ENCODE results near the gene MARK2. TPM values are rescaled to one million over a fixed set of nuclear protein-coding genes. Genes with fewer than 3 reads are reported as not detected.
"Not testable (repeated sequence)": the region's sequence is repeated elsewhere in the genome, so short reads cannot be mapped to it uniquely, and the experiment has no call there.

Gene MARK2
- total RNA-seq: 16.9 TPM

DNA sequence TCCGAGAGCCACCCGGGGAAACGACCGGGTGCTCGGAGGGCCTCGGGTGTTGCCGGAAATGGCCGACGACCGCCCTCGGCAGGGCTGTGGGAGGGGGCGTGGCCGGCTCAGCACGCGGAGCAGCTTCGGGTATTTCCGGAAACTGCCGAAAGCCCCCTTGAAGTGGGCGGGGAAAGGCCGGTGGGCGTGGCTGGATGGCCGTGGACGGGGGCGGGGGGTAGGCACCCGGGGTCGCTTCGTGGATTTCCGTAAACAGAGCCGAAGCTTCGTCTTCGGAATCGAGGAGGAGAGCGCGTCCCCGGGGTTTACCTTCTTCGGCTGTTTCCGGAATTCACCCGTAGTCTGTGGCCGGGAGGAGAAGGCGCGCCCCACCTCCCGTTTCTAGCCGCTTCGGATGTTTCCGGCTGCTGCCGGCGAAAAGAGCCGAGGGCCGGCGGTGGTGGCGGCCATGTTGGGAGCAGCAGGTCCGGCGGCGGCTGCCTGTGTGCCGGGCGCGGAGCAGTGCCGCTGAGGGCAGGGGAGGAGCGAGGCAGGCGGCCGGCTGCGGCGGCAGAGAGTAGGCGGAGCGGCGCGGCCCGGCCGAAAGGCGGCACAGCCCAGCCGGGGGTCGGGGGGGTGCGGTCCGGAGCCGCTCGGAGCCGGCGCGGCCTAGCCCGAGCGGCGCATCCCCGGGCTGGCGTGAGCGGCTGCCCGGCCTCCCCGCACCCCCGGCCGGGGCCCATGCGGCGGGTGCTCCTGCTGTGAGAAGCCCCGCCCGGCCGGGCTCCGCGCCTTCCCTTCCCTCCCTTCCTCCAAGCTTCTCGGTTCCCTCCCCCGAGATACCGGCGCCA is at the start of gene MARK2:
Gene MARK2 (plus strand): TSS at position 433 of the 830 bp plus-strand sequence. CDS start 397 bp downstream, at position 830.
- peak; percentile 99 for DNase-seq

DNA sequence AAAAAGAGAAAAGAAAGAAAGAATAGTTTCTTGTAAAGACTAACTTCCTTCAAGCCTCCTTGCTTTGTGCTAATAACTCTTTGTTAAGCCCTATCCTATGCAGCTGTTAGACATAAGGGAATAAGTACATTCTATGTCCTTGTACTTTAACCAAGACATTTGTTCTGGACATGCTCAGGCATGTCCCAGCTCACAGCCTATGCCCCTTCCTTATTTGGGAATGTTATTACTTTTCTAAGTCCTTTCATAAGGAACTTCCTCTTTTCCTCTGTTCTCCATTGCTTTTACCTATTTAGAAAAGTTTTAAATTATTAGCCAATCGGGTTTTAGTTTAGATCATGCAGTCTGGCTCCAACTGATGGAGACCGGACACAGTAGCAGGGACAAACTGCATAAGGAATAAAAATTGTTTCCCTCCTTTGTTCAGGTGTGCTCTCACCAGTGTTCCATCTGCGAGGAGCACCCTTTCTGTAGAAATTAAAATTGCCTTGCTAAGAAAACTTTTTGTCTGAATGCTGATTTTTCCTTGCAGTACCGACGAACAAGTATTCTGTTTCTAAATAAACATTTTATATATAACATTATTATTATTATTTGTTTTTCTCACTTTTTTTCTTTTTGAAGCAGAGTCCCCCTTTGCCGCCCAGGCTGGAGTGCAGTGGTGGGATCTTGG is 47.3 kb upstream of the MARK2 start:
- DNase-seq: no peak

DNA sequence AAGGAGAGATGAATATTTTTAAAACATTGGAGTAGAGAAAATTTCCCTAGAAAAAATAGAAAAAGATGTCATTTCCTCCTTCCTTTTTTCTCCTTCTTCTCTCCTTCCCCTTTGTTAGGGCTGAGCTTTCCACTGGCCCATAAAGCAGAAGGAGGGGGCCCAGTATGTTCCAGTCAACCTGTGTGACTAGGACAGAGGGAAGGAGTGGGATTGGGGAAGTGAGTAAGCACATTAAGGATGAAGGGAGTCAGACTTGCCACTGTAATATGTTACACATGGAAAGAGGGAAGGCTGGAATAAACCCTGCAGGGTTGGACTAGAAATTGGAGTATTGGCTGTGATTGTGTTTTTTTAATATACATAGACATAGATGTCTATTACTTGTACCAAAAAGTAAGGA is 45.7 kb upstream of the MARK2 start:
- DNase-seq: no peak

GRCh38 chr11:63795066-63795465 is 43.8 kb upstream of the MARK2 start:
- DNase-seq: no peak

- DNase-seq: no peak
Observed at GRCh38 chr11:63800921-63801320, 38.0 kb upstream of the MARK2 start.

DNA sequence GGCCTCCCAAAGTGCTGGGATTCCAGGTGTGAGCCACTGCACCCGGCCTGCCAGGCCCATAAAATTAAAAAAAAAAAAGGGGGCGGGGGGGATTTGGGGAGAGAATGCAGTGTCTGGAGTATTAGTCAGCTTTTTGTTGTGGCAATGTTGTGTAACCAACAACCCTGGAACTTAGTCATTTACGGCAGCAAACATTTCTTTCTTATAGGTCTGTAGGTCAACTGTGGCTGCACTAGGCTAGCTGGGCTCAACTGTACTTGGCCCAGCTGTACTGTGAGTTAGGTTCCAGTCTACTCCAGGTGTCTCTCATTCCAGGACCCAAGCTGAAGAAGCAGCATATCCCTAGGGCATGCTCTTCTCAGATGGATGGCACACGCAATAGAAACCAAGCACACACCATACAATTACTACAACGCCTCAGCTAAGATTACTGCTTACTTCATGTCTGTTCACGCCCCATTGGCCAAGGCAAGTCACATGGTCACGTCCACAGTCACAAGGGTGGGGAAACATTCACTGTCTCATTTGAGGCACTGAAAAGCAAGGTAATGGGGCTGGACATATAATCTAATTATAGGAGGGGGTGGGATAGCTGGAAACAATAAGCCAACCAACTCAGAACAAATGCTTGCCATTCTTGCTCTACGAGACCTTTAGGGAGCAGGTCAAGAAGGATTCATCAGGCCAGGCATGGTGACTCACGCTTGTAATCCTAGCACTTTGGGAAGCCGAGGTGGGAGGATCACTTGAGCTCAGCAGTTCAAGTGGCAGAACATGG is 36.1 kb upstream of the MARK2 start:
- no peak for DNase-seq

DNA sequence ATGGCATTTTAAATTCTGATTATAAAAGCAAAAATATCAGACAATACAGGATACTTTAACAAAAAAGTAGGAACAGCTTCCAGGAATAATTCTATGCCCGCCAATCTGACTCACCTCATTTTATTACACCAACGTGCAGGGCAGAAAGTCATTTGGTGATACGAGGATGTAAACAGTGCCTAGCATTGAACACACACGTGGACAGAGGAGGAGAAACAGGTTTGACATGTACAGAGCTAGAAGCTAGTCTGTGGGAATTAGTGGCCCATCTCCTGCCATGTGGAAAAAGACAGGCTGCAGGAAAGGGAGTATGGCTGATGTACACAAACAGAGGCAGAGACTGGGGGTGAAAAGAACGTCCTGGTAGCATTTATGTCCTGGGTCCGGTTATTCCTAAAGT is 34.7 kb upstream of the MARK2 start:
- no peak for DNase-seq

GRCh38 chr11:63805844-63806415 is 33.0 kb upstream of the MARK2 start:
- no peak for DNase-seq

- DNase-seq: not testable (repeated sequence)
Observed at GRCh38 chr11:63810383-63810782, 28.5 kb upstream of the MARK2 start.

GRCh38 chr11:63811522-63811921 is 27.4 kb upstream of the MARK2 start:
- no peak for DNase-seq

- DNase-seq: peak; percentile 32
Observed at GRCh38 chr11:63813035-63813562, 25.8 kb upstream of the MARK2 start, which contains the start of gene SPINDOC. SPINDOC (plus strand) TSS chr11:63813456; CDS start chr11:63813687, 231 bp downstream.

DNA sequence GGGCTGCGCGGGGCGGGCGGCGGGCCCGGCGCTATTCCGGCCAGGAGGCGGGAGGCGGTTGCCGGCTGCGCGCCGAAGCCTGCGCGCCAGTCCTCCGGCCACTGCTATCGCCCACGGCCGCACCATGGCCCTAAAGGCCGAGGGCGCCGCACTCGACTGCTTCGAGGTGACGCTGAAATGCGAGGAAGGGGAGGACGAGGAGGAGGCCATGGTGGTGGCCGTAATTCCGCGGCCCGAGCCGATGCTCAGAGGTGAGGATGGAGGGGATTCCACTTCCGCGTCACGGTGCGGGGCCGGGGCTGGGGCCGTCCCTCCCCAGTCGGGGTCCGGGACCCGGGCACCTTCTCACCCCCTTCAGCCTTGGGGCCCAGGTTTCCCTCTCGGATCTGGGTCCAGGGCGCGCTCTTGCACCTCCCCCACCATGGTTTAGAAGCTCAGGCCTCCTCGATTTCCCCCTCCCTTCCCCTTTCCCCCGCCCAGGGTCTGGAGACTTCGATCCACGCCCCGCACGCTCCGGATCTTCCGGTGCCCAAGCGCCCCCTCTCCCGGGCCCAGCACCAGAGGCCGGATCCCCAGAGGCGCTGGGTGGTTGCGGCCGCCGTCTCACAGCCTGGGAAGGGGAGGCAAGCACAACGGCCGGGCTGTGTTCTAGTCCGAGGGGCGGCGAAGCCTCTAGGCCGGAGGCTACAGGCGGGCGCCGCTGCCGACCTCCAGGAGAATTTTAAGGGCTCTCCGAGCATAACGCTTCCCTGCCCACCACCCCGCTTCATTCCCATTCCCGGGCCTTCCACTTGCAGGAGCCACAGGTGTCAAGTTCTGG is 25.1 kb upstream of the MARK2 start:
- DNase-seq: no peak

GRCh38 chr11:63814383-63814736 is 24.6 kb upstream of the MARK2 start:
- DNase-seq: no peak

GRCh38 chr11:63816166-63816565 is 22.7 kb upstream of the MARK2 start:
- no peak for DNase-seq

GRCh38 chr11:63816732-63817131 is 22.2 kb upstream of the MARK2 start:
- DNase-seq: no peak

- DNase-seq: no peak
Observed at GRCh38 chr11:63817758-63818498, 21.0 kb upstream of the MARK2 start.

DNA sequence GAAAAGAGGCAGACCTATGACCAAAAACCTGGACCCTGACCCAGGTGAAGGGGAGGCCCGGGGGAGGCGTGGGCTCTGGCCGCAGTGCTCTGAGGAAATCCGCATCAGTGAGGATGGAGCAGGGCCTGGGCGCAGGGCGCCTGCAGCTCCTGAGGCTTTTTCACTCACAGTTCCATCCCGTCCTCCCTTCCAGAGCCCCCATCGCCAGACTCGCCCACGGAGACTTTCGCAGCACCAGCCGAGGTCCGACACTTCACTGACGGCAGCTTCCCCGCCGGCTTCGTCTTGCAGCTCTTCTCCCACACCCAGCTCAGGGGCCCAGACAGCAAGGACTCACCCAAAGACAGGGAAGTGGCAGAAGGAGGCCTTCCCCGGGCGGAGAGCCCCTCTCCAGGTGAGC is 20.3 kb upstream of the MARK2 start:
- DNase-seq: no peak

- no peak for DNase-seq
Observed at GRCh38 chr11:63821411-63821810, 17.5 kb upstream of the MARK2 start.

- DNase-seq: no peak
Observed at GRCh38 chr11:63826471-63827190, 12.3 kb upstream of the MARK2 start.
